Caco-2 (cell line): ENCODE measurements around the gene CISTR. TPM values are rescaled to one million over a fixed set of nuclear protein-coding genes. Genes with fewer than 3 reads are reported as not detected.

Experiments
- BruUV-seq: library from RNA; stranded (reverse); fragments of 400-500 nt; replicated peaks from 2 replicates; lab custom pipeline; 2021; lab: Mats Ljungman, UMichigan
- CTCF ChIA-PET: fragments of 300-600 bp; sonication (Branson Sonifier 250); formaldehyde crosslinking; loops from one replicate; lab custom pipeline; 2022; ENCODE audit warnings: antibody characterized with exemption; lab: Charles Lee
- POLR2A ChIA-PET: fragments of 300-600 bp; sonication (Branson Sonifier 250); formaldehyde crosslinking; loops from one replicate; lab custom pipeline; 2022; ENCODE audit warnings: antibody characterized with exemption; lab: Charles Lee
- DNase-seq, 2 experiments: peaks; one replicate each; pipeline versions ENCODE4 v3.0.0 to v3.0.0-alpha.2; 2020 to 2022
- H3K27me3 ChIP-seq: replicated peaks from 2 replicates; pipeline ENCODE4 v1.6.0; 2011; ENCODE audit warnings: low read length; ENCODE audit not compliant: control insufficient read depth, insufficient read depth
- H3K36me3 ChIP-seq: 2 replicates; pipeline ENCODE4 v1.5.1; 2011; ENCODE audit warnings: low read length; ENCODE audit not compliant: control insufficient read depth, insufficient read depth
- H3K4me1 ChIP-seq: fragments of 250-450 bp; sonication (Bioruptor Pico); 2 replicates; pipeline ENCODE4 v1.5.1; 2020; ENCODE audit warnings: mild to moderate bottlenecking
- H3K4me3 ChIP-seq: 2 replicates; pipeline ENCODE4 v1.5.1; 2011; ENCODE audit warnings: low read depth, mild to moderate bottlenecking, control low read depth, low read length
- H3K9me3 ChIP-seq: fragments of 250-450 bp; sonication (Bioruptor Pico); 2 replicates; pipeline ENCODE4 v1.5.1; 2020; ENCODE audit warnings: mild to moderate bottlenecking, moderate library complexity
- H3K27ac Mint-ChIP-seq: one replicate; pipeline ENCODE4 v1.8.0; 2022; ENCODE audit warnings: mixed read lengths; ENCODE audit not compliant: unreplicated experiment
- H3K27me3 Mint-ChIP-seq: one replicate; pipeline ENCODE4 v1.8.0; 2022; ENCODE audit warnings: mixed read lengths; ENCODE audit not compliant: insufficient read depth, unreplicated experiment
- H3K36me3 Mint-ChIP-seq: one replicate; pipeline ENCODE4 v1.8.0; 2022; ENCODE audit warnings: mild to moderate bottlenecking, mixed read lengths; ENCODE audit not compliant: insufficient read depth, unreplicated experiment
- H3K4me1 Mint-ChIP-seq: one replicate; pipeline ENCODE4 v1.8.0; 2022; ENCODE audit warnings: low read depth, mixed read lengths; ENCODE audit not compliant: unreplicated experiment
- H3K4me3 Mint-ChIP-seq: one replicate; pipeline ENCODE4 v1.8.0; 2022; ENCODE audit warnings: mild to moderate bottlenecking, moderate library complexity, mixed read lengths; ENCODE audit not compliant: unreplicated experiment
- H3K9me3 Mint-ChIP-seq: one replicate; pipeline ENCODE4 v1.8.0; 2022; ENCODE audit warnings: mixed read lengths; ENCODE audit not compliant: unreplicated experiment
- CTCF ChIP-seq, 2 experiments: fragments of 200-600 bp in 1 of 2; IDR thresholded peaks; 1 replicate in 1 of 2; 2 replicates in 1 of 2; pipeline versions ENCODE4 v1.5.1 to v1.8.0; 2011 to 2022; ENCODE audit warnings: antibody characterized with exemption in 1 of 2, control low read depth in 1 of 2, inconsistent platforms in 1 of 2, low read depth in 1 of 2, low read length in 1 of 2, mild to moderate bottlenecking in 1 of 2, moderate library complexity in 1 of 2; ENCODE audit not compliant: insufficient read depth in 1 of 2, severe bottlenecking in 1 of 2, unreplicated experiment in 1 of 2
- intact Hi-C: fragments of 100-400 bp; cut with micrococcal nuclease; formaldehyde crosslinking; loops from one replicate; pipeline ENCODE4 v1.10.0; 2022; ENCODE audit not compliant: unreplicated experiment
- total RNA-seq: library from RNA; stranded (reverse); gene quantifications from 2 replicates; pipeline ENCODE4 v1.2.3, GENCODE V29; 2022

The CISTR gene
- total RNA-seq, 1 experiment from 2014 or later = not detected

GRCh38 chr12:53739214-53740129 is 12.3 kb downstream of the CISTR start:
- no peaks in the 10 kb centered on the region for H3K9me3 Mint-ChIP-seq
- Histone ChIP-seq H3K4me1 (peaks cover 11% of the 10 kb centered on the region), H3K9me3 (no peaks in the 10 kb centered on the region), H3K27me3 (no peaks in the 10 kb centered on the region; the same call in 1 of the 2 replicates), H3K4me3 (peak overlapping the region; percentile 22), H3K36me3 (no peaks in the 10 kb centered on the region)
- TF ChIP-seq CTCF (IDR thresholded peaks at IDR 0.05; ENCODE audit: insufficient read depth in 1 of 2, low read depth in 1 of 2, low read length in 1 of 2, severe bottlenecking in 1 of 2, unreplicated experiment in 1 of 2) = no peak
- no peak for DNase-seq
- H3K27ac Mint-ChIP-seq = no peak overlapping the region
- CTCF ChIA-PET = interaction anchor here (1.1 kb wide), 1 partner anchor 62 kb away, joined by 4 read pairs; no protein-coding TSS in a partner anchor
- intact Hi-C loops = no loop called here
- peak overlapping the region; percentile 69 for H3K4me3 Mint-ChIP-seq
- BruUV-seq = no TSS peak
- peaks cover 7% of the 10 kb centered on the region for H3K4me1 Mint-ChIP-seq
- H3K36me3 Mint-ChIP-seq = no peaks in the 10 kb centered on the region
- peaks cover 4% of the 10 kb centered on the region for H3K27me3 Mint-ChIP-seq
- POLR2A ChIA-PET = no interaction called here

GRCh38 chr12:53738406-53739213 is 13.2 kb downstream of the CISTR start:
- peak in 1 of 2 experiments; percentile 39 for DNase-seq
- H3K27me3 ChIP-seq = no peaks in the 10 kb centered on the region; the same call in 1 of the 2 replicates

More at GRCh38 chr12:53738406-53739213, 13.2 kb downstream of the CISTR start:
- H3K4me1 Mint-ChIP-seq = peaks cover 7% of the 10 kb centered on the region
- peaks cover 7% of the 10 kb centered on the region for H3K27me3 Mint-ChIP-seq
- TF ChIP-seq CTCF (IDR thresholded peaks at IDR 0.05; ENCODE audit: insufficient read depth in 1 of 2, low read depth in 1 of 2, low read length in 1 of 2, severe bottlenecking in 1 of 2, unreplicated experiment in 1 of 2) = no peak
- peak overlapping the region; percentile 69 for H3K4me3 Mint-ChIP-seq
- intact Hi-C loops = no loop called here
- POLR2A ChIA-PET = no interaction called here
- Histone ChIP-seq H3K4me3 (peak overlapping the region; percentile 0), H3K4me1 (peaks cover 11% of the 10 kb centered on the region), H3K9me3 (no peaks in the 10 kb centered on the region), H3K36me3 (no peaks in the 10 kb centered on the region)
- no TSS peak for BruUV-seq
- H3K9me3 Mint-ChIP-seq = no peaks in the 10 kb centered on the region
- H3K27ac Mint-ChIP-seq = no peak overlapping the region
- H3K36me3 Mint-ChIP-seq = no peaks in the 10 kb centered on the region
- CTCF ChIA-PET = interaction anchor here (0.6 kb wide), 1 partner anchor 270 kb away, joined by 5 read pairs; the partner anchor contains the start of gene HOXC8
